22Rv1 (cell line): Measurements from ENCODE around the gene ZNF438.

Experiments
- ZFX ChIP-seq: fragments of 450-650 bp; IDR thresholded peaks from 2 replicates; pipeline ENCODE4 v1.6.1; 2017; ENCODE audit warnings: antibody characterized with exemption, borderline replicate concordance
- TF ChIP-seq, protein P1 (sequence below): fragments of 450-650 bp; IDR thresholded peaks from 2 replicates; pipeline ENCODE4 v1.5.1; 2017; ENCODE audit warnings: mild to moderate bottlenecking

DNA sequence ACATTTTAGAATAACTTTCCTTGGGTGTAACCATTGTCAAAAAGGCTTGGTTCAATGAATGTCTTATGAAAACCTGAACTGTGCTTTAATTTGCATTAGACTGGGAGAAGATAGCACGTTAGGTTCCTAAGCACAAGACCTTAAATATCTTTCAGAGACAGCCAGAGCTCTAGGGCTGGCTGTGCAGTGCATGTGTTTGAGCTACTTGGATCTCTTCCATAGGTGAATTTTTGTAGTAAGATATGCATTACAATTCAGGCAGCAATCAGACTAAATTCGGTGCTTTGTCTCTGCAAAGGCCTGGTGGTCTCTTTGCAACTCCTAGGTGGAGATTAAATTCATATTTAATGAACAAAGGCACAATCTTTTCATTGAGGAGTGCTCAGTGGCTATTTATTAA is 192.0 kb downstream of the ZNF438 start:
- TF ChIP-seq, protein P1, sequence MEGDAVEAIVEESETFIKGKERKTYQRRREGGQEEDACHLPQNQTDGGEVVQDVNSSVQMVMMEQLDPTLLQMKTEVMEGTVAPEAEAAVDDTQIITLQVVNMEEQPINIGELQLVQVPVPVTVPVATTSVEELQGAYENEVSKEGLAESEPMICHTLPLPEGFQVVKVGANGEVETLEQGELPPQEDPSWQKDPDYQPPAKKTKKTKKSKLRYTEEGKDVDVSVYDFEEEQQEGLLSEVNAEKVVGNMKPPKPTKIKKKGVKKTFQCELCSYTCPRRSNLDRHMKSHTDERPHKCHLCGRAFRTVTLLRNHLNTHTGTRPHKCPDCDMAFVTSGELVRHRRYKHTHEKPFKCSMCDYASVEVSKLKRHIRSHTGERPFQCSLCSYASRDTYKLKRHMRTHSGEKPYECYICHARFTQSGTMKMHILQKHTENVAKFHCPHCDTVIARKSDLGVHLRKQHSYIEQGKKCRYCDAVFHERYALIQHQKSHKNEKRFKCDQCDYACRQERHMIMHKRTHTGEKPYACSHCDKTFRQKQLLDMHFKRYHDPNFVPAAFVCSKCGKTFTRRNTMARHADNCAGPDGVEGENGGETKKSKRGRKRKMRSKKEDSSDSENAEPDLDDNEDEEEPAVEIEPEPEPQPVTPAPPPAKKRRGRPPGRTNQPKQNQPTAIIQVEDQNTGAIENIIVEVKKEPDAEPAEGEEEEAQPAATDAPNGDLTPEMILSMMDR: no peak
- TF ChIP-seq ZFX: no peak
